ENCODE measurements around the gene C16orf92. TPM values are rescaled to one million over a fixed set of nuclear protein-coding genes. Genes with fewer than 3 reads are reported as not detected.

The C16orf92 gene
- total RNA-seq, 1 experiment from 2014 or later, result not detected

DNA sequence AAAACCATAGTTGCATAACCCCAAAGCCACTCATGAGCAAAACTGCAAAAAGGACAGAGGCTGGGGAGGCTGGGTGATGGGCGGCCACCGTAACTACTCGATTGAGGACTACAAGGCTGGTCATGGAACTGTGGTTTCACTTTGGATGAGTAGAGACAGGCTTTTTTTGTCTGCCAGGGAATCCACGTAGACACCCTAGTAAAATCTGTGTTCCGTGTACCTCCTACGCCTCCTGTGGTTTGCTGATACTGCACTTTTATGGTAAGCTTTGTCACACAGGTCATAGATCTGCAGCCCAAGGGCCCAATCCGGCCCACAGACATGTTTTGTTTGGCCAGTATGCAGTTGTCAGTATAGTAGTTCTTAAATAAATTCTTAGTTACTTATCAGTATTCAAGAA, 10.3 kb downstream of the C16orf92 start:
- ATAC-seq (no peak), DNase-seq (ENCODE audit: low read depth, low spot score) (no peak)
- ChIA-PET CTCF (interaction anchor here (1.3 to 2.6 kb wide), 3 partner anchors 16 to 333 kb away, joined by 3 to 34 read pairs (median 8); no protein-coding TSS in a partner anchor), POLR2A (no interaction called here), RAD21 (ENCODE audit: low non-redundant PET in 1 of 2, low total read pairs in 2 of 2, uncharacterized antibody in 2 of 2, unreplicated experiment in 2 of 2) (interaction anchor here in 1 of 2 experiments (0.6 to 2.5 kb wide), 2 partner anchors 333 to 338 kb away, joined by 6 to 8 read pairs; no protein-coding TSS in a partner anchor)
- no peak overlapping the region for H3K9ac ChIP-seq (ENCODE audit: low read length)
- H3K36me3 ChIP-seq (ENCODE audit: control insufficient read depth in 1 of 2, insufficient read depth in 2 of 2, low read length in 2 of 2), result no peaks in the 10 kb centered on the region
- no peak overlapping the region for H2AFZ ChIP-seq (ENCODE audit: low read depth, low read length, poor library complexity, severe bottlenecking)
- H3K27ac ChIP-seq (ENCODE audit: low read depth, low read length), result no peak overlapping the region
- no peaks in the 10 kb centered on the region for H3K9me3 ChIP-seq (ENCODE audit: control insufficient read depth in 1 of 2, insufficient read depth in 1 of 2, low read depth in 1 of 2, low read length in 2 of 2)
- no peak overlapping the region for H3K4me2 ChIP-seq (ENCODE audit: low read length)
- TF ChIP-seq ZNF274 (IDR thresholded peaks at IDR 0.05; ENCODE audit: low read depth, low read length) (no peak), CEBPB (IDR thresholded peaks at IDR 0.05; ENCODE audit: low read depth) (no peak), RAD21 (IDR thresholded peaks at IDR 0.05; ENCODE audit: low read depth) (no peak), TCF7L2 (IDR thresholded peaks at IDR 0.05; ENCODE audit: borderline replicate concordance, extremely low read depth, insufficient read depth, insufficient read length) (no peak), FOSL1 (IDR thresholded peaks at IDR 0.05; ENCODE audit: low read depth) (no peak), CBX3 (IDR thresholded peaks at IDR 0.05; ENCODE audit: low read depth) (no peak), EZH2 (IDR thresholded peaks at IDR 0.05) (no peak), POLR2AphosphoS5 (IDR thresholded peaks at IDR 0.05; ENCODE audit: low read depth, low read length) (no peak), ELF1 (IDR thresholded peaks at IDR 0.05; ENCODE audit: borderline replicate concordance, low read depth) (no peak)
- TF ChIP-seq, protein P1, sequence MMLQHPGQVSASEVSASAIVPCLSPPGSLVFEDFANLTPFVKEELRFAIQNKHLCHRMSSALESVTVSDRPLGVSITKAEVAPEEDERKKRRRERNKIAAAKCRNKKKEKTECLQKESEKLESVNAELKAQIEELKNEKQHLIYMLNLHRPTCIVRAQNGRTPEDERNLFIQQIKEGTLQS (IDR thresholded peaks at IDR 0.05), result no peak
- no peaks in the 10 kb centered on the region for H3K27me3 ChIP-seq (ENCODE audit: insufficient read depth, low read length)
- no peaks in the 10 kb centered on the region for H4K20me1 ChIP-seq (ENCODE audit: insufficient read depth)
- H3K79me2 ChIP-seq (ENCODE audit: insufficient read depth, low read length), result no peaks in the 10 kb centered on the region
- peaks cover 0 to 5% of the 10 kb centered on the region in 2 experiments; a peak in 2 of 4 replicates for H3K4me1 ChIP-seq (ENCODE audit: control insufficient read depth in 1 of 2, insufficient read depth in 2 of 2, low read length in 2 of 2)
- BruUV-seq (replicated peaks), result no TSS peak
- no peak overlapping the region for H3K4me3 ChIP-seq (replicated peaks in 1 of 2; ENCODE audit: low read depth in 1 of 2, low read length in 2 of 2)
- no peaks in the 10 kb centered on the region for H3K9me2 ChIP-seq (ENCODE audit: insufficient read depth)
- intact Hi-C loops (cut with micrococcal nuclease), result loop anchor here (2.0 kb wide), 1 partner anchor 340 kb away; no protein-coding TSS in a partner anchor

DNA sequence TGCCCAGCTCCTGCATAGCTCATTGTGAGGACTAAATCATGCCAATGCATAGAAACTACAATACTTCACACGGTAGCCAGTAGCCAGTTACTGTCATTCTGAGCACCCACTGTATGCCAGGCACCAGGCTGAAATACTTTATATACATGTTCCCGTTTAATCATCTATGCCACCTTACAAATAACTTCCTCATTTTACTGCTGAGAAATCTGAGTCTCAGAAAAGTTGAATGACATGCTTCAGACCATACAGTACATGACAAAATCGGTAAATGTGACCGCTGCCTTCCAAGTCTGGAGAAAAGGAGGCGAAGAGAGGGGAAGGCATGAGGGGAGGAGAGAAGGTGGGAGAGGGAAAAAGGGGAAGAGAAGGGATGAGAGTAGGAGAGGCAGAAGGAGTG, 17.2 kb downstream of the C16orf92 start:
- ChIA-PET CTCF (interaction anchor here (2.7 kb wide), 1 partner anchor 8 kb away, joined by 13 read pairs; no protein-coding TSS in a partner anchor), POLR2A (no interaction called here), RAD21 (ENCODE audit: low non-redundant PET in 1 of 2, low total read pairs in 2 of 2, uncharacterized antibody in 2 of 2, unreplicated experiment in 2 of 2) (interaction anchor here in 1 of 2 experiments (0.6 kb wide), 1 partner anchor 212 kb away, joined by 3 read pairs; no protein-coding TSS in a partner anchor)
- Histone ChIP-seq H3K79me2 (ENCODE audit: insufficient read depth, low read length) (no peaks in the 10 kb centered on the region), H3K27ac (ENCODE audit: low read depth, low read length) (no peak overlapping the region), H3K4me3 (replicated peaks in 1 of 2; ENCODE audit: low read depth in 1 of 2, low read length in 2 of 2) (no peak overlapping the region), H2AFZ (ENCODE audit: low read depth, low read length, poor library complexity, severe bottlenecking) (no peak overlapping the region), H3K9ac (ENCODE audit: low read length) (no peak overlapping the region), H3K36me3 (ENCODE audit: control insufficient read depth in 1 of 2, insufficient read depth in 2 of 2, low read length in 2 of 2) (no peaks in the 10 kb centered on the region), H3K9me3 (ENCODE audit: control insufficient read depth in 1 of 2, insufficient read depth in 1 of 2, low read depth in 1 of 2, low read length in 2 of 2) (no peaks in the 10 kb centered on the region), H3K4me1 (ENCODE audit: control insufficient read depth in 1 of 2, insufficient read depth in 2 of 2, low read length in 2 of 2) (no peaks in the 10 kb centered on the region; a peak in 1 of 4 replicates), H3K27me3 (ENCODE audit: insufficient read depth, low read length) (no peaks in the 10 kb centered on the region), H3K9me2 (ENCODE audit: insufficient read depth) (no peaks in the 10 kb centered on the region), H4K20me1 (ENCODE audit: insufficient read depth) (no peaks in the 10 kb centered on the region), H3K4me2 (ENCODE audit: low read length) (no peak overlapping the region)
- ATAC-seq (no peak), DNase-seq (ENCODE audit: low read depth, low spot score) (no peak)
- no TSS peak for BruUV-seq (replicated peaks)
- intact Hi-C loops (cut with micrococcal nuclease), result no loop called here
- TF ChIP-seq CBX3 (IDR thresholded peaks at IDR 0.05; ENCODE audit: low read depth) (no peak), EGR1 (IDR thresholded peaks at IDR 0.05; ENCODE audit: low read depth) (no peak), JUND (IDR thresholded peaks at IDR 0.05) (no peak), YY1 (IDR thresholded peaks at IDR 0.05; ENCODE audit: extremely low read depth, insufficient replicate concordance, low read depth, low read length) (no peak), RAD21 (IDR thresholded peaks at IDR 0.05; ENCODE audit: low read depth) (no peak)
- TF ChIP-seq, protein P2, sequence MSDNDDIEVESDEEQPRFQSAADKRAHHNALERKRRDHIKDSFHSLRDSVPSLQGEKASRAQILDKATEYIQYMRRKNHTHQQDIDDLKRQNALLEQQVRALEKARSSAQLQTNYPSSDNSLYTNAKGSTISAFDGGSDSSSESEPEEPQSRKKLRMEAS (IDR thresholded peaks at IDR 0.05), result no peak
- TF ChIP-seq, protein P3, sequence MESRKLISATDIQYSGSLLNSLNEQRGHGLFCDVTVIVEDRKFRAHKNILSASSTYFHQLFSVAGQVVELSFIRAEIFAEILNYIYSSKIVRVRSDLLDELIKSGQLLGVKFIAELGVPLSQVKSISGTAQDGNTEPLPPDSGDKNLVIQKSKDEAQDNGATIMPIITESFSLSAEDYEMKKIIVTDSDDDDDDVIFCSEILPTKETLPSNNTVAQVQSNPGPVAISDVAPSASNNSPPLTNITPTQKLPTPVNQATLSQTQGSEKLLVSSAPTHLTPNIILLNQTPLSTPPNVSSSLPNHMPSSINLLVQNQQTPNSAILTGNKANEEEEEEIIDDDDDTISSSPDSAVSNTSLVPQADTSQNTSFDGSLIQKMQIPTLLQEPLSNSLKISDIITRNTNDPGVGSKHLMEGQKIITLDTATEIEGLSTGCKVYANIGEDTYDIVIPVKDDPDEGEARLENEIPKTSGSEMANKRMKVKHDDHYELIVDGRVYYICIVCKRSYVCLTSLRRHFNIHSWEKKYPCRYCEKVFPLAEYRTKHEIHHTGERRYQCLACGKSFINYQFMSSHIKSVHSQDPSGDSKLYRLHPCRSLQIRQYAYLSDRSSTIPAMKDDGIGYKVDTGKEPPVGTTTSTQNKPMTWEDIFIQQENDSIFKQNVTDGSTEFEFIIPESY (IDR thresholded peaks at IDR 0.05; ENCODE audit: extremely low read depth, insufficient replicate concordance, low read length), result no peak
- TF ChIP-seq, protein P4, sequence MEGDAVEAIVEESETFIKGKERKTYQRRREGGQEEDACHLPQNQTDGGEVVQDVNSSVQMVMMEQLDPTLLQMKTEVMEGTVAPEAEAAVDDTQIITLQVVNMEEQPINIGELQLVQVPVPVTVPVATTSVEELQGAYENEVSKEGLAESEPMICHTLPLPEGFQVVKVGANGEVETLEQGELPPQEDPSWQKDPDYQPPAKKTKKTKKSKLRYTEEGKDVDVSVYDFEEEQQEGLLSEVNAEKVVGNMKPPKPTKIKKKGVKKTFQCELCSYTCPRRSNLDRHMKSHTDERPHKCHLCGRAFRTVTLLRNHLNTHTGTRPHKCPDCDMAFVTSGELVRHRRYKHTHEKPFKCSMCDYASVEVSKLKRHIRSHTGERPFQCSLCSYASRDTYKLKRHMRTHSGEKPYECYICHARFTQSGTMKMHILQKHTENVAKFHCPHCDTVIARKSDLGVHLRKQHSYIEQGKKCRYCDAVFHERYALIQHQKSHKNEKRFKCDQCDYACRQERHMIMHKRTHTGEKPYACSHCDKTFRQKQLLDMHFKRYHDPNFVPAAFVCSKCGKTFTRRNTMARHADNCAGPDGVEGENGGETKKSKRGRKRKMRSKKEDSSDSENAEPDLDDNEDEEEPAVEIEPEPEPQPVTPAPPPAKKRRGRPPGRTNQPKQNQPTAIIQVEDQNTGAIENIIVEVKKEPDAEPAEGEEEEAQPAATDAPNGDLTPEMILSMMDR (IDR thresholded peaks at IDR 0.05 in 2 of 3, conservative IDR thresholded peaks at IDR 0.05 in 1 of 3; ENCODE audit: borderline replicate concordance in 1 of 3, insufficient read depth in 1 of 3, low read depth in 2 of 3, low read length in 2 of 3), result no peak
